Prostate gland (tissue), 2 donors: Measurements from ENCODE around the gene CTLA4.

Source experiments
- POLR2A ChIP-seq: fragments of 450-650 bp; IDR thresholded peaks from one replicate; pipeline ENCODE4 v1.6.1; 2016; ENCODE audit warnings: antibody characterized with exemption, mild to moderate bottlenecking
- POLR2AphosphoS5 ChIP-seq: sonication (generic); formaldehyde crosslinking; IDR thresholded peaks from one replicate; pipeline ENCODE4 v1.6.1; 2017; ENCODE audit warnings: antibody characterized with exemption
- TF ChIP-seq, protein P1 (sequence below), 4 experiments: fragments of 200-600 bp in 2 of 4; fragments of 450-650 bp in 2 of 4; sonication (generic) in 2 of 4; IDR thresholded peaks; 1 replicate in 3 of 4; 2 replicates in 1 of 4; pipeline ENCODE4 v1.5.1; 2016 to 2019; ENCODE audit warnings: antibody characterized with exemption in 4 of 4, mild to moderate bottlenecking in 2 of 4, moderate library complexity in 2 of 4

DNA sequence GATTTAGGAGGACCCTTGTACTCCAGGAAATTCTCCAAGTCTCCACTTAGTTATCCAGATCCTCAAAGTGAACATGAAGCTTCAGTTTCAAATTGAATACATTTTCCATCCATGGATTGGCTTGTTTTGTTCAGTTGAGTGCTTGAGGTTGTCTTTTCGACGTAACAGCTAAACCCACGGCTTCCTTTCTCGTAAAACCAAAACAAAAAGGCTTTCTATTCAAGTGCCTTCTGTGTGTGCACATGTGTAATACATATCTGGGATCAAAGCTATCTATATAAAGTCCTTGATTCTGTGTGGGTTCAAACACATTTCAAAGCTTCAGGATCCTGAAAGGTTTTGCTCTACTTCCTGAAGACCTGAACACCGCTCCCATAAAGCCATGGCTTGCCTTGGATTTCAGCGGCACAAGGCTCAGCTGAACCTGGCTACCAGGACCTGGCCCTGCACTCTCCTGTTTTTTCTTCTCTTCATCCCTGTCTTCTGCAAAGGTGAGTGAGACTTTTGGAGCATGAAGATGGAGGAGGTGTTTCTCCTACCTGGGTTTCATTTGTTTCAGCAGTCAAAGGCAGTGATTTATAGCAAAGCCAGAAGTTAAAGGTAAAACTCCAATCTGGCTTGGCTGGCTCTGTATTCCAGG lies at the start of gene CTLA4:
- TF ChIP-seq POLR2A, result no peak
- TF ChIP-seq, protein P1, sequence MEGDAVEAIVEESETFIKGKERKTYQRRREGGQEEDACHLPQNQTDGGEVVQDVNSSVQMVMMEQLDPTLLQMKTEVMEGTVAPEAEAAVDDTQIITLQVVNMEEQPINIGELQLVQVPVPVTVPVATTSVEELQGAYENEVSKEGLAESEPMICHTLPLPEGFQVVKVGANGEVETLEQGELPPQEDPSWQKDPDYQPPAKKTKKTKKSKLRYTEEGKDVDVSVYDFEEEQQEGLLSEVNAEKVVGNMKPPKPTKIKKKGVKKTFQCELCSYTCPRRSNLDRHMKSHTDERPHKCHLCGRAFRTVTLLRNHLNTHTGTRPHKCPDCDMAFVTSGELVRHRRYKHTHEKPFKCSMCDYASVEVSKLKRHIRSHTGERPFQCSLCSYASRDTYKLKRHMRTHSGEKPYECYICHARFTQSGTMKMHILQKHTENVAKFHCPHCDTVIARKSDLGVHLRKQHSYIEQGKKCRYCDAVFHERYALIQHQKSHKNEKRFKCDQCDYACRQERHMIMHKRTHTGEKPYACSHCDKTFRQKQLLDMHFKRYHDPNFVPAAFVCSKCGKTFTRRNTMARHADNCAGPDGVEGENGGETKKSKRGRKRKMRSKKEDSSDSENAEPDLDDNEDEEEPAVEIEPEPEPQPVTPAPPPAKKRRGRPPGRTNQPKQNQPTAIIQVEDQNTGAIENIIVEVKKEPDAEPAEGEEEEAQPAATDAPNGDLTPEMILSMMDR (IDR thresholded peaks at IDR 0.05), result no peak
- no peak for TF ChIP-seq POLR2AphosphoS5
